Ovary (tissue), 9 donors: ENCODE results near the gene XRCC5. TPM values are rescaled to one million over a fixed set of nuclear protein-coding genes. Genes with fewer than 3 reads are reported as not detected.
A peak's percentile ranks its signal among the peaks of the same experiment; 100 is the strongest.

Source experiments
- DNase-seq, 5 donors: peaks; one replicate each; pipeline ENCODE4 v3.0.0-alpha.2; 2019 to 2020
- H3K27ac ChIP-seq, 2 donors: fragments of 200-600 bp; one replicate each; pipeline versions ENCODE4 v1.5.1 to v1.8.0; 2019 to 2022
- H3K27me3 ChIP-seq: fragments of 200-600 bp; one replicate; pipeline ENCODE4 v1.8.0; 2022
- H3K36me3 ChIP-seq: fragments of 200-600 bp; sonication (generic); one replicate; pipeline ENCODE4 v1.5.1; 2019
- H3K4me1 ChIP-seq: one replicate; pipeline ENCODE4 v1.8.1; 2013; ENCODE audit warnings: mild to moderate bottlenecking, moderate library complexity; ENCODE audit not compliant: insufficient read depth
- H3K4me3 ChIP-seq: fragments of 200-600 bp; sonication (generic); one replicate; pipeline ENCODE4 v1.5.1; 2017
- H3K9me3 ChIP-seq, 2 donors: fragments of 200-600 bp in 1 of 2; sonication (generic) in 1 of 2; one replicate each; pipeline versions ENCODE4 v1.5.1 to v1.8.1; 2013 to 2019; ENCODE audit warnings: mild to moderate bottlenecking in 1 of 2, moderate library complexity in 1 of 2
- EP300 ChIP-seq: sonication (generic); formaldehyde crosslinking; IDR thresholded peaks from one replicate; pipeline ENCODE4 v1.6.1; 2017; ENCODE audit warnings: antibody characterized with exemption
- POLR2A ChIP-seq: fragments of 450-650 bp; IDR thresholded peaks from one replicate; pipeline ENCODE4 v1.6.1; 2017; ENCODE audit warnings: antibody characterized with exemption, mild to moderate bottlenecking, moderate library complexity
- WGBS, 3 donors: extraction: QIAGEN DNeasy Blood & Tissue Kit in 1 of 3; methylation state at CpG; one replicate each; pipeline versions ENCODE4 v1.1.5 to v1.1.7; 2013 to 2017; 5-methylcytosine and 5-hydroxymethylcytosine counted together
- intact Hi-C, 4 donors: fragments of 100-400 bp; cut with DNase I; formaldehyde crosslinking; loops; one replicate each; pipeline versions ENCODE4 v1.11.0 to v1.15.1; 2022 to 2023
- polyA plus RNA-seq, 2 donors: library from polyadenylated mRNA; stranded (reverse); fragments of 200-250 nt in 1 of 2; fragments of 350-450 nt in 1 of 2; fragmentation: Illumina TruSeq in 1 of 2; extraction: RNeasy Lipid Tissue Mini Kit (QIAGEN cat#74804) in 1 of 2; gene quantifications; one replicate each; pipeline ENCODE4 v1.2.3, GENCODE V29; 2013 to 2014
- total RNA-seq, 7 donors: library from RNA; depleted of rRNA in 2 of 7; stranded (reverse); fragments of >200 nt in 2 of 7; fragmentation: NEBNext Ultra II Directional in 3 of 7; extraction: Animal tissue kit (Norgen Biotek cat#: 25700) in 3 of 7; gene quantifications; one replicate each; pipeline versions ENCODE4 v1.1.0 to v1.2.4, GENCODE V29; 2016 to 2023
- TF ChIP-seq, protein P1 (sequence below), 3 donors: fragments of 450-650 bp in 2 of 3; fragments of 200-600 bp in 1 of 3; IDR thresholded peaks; one replicate each; pipeline versions ENCODE4 v1.5.1 to v1.8.0; 2016 to 2022; ENCODE audit warnings: antibody characterized with exemption in 3 of 3, mild to moderate bottlenecking in 1 of 3
- donor health status: DM: no; HTN: no; CAD: no; lungs with moderate emphysema.
- donor health status: DM: no; HTN: no; CAD: no.
- donor health status: Bipolar disorder and iron deficiency.
- donor health status: DM: yes; HTN: yes; CAD: no.
- donor health status: DM: no; HTN: no; CAD: no.
- donor health status: DM: yes; HTN: yes; CAD: no.

XRCC5 gene
- total and polyA plus RNA-seq, 9 donors: 109 to 223 (median 206) TPM

DNA sequence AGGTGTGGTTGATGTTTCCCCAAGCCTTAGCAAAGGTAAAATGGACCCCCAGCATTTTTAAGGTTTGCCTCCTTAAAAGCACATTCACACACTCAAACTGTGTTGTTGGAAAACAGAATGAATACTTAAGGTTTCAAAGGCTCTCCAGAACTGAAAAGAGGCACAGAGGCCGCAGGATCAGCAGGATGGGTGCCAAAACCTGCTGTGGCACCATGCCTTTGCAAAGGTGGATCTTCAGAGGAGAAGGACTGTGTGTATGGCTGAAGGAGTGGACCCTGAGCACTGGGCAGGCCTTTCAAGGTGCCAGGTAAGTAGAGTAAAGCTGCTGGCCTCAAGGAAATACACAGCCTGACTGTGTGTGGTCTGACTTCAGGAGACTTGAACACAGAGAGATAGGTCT, 127.3 kb downstream of the XRCC5 start:
- no peak overlapping the region for H3K4me3 ChIP-seq
- intact Hi-C loops: no loop called here
- no peak overlapping the region for H3K27ac ChIP-seq
- H3K9me3 ChIP-seq: peaks cover 0 to 4% of the 10 kb centered on the region in 2 donors
- no peaks in the 10 kb centered on the region for H3K36me3 ChIP-seq
- no peak for DNase-seq
- 0 to 94% (median 0%) methylated on average over 1 of the region's 1 CpG for WGBS, 3 donors
- no peaks in the 10 kb centered on the region for H3K4me1 ChIP-seq
- H3K27me3 ChIP-seq: no peaks in the 10 kb centered on the region
- TF ChIP-seq, protein P1, sequence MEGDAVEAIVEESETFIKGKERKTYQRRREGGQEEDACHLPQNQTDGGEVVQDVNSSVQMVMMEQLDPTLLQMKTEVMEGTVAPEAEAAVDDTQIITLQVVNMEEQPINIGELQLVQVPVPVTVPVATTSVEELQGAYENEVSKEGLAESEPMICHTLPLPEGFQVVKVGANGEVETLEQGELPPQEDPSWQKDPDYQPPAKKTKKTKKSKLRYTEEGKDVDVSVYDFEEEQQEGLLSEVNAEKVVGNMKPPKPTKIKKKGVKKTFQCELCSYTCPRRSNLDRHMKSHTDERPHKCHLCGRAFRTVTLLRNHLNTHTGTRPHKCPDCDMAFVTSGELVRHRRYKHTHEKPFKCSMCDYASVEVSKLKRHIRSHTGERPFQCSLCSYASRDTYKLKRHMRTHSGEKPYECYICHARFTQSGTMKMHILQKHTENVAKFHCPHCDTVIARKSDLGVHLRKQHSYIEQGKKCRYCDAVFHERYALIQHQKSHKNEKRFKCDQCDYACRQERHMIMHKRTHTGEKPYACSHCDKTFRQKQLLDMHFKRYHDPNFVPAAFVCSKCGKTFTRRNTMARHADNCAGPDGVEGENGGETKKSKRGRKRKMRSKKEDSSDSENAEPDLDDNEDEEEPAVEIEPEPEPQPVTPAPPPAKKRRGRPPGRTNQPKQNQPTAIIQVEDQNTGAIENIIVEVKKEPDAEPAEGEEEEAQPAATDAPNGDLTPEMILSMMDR (IDR thresholded peaks at IDR 0.05): no peak
- TF ChIP-seq POLR2A (no peak), EP300 (no peak)

DNA sequence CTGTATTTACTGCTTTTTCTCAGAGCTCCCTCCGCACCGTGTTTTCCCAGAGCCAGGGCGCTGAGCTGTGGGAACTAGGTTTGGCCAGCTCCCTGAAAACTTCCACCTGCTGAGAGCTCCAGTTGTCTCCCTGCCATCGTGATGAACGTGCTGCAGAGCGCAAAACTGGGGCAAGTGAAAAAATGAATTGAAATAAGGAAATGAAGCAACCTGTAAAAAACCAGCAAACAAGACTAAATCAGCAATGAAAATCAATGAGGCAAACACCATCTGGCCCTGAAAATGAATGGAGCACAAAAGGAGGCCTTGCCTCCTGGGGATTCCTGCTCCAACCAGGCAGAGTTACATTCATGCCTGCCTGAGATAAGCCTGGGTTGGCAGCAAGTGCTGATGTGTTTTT, 133.2 kb downstream of the XRCC5 start:
- no peaks in the 10 kb centered on the region for H3K9me3 ChIP-seq
- intact Hi-C loops: no loop called here
- no peaks in the 10 kb centered on the region for H3K36me3 ChIP-seq
- WGBS, 3 donors: 11 to 19% (median 16%) methylated on average over 6 of the region's 6 CpGs
- H3K4me1 ChIP-seq: no peaks in the 10 kb centered on the region
- peak in 2 of 5 donors; percentile 16 to 39 for DNase-seq
- no peaks in the 10 kb centered on the region for H3K27me3 ChIP-seq
- TF ChIP-seq POLR2A: no peak
- TF ChIP-seq, protein P1 (IDR thresholded peaks at IDR 0.05): no peak
- no peak for TF ChIP-seq EP300
- no peak overlapping the region for H3K4me3 ChIP-seq
- H3K27ac ChIP-seq: no peak overlapping the region

DNA sequence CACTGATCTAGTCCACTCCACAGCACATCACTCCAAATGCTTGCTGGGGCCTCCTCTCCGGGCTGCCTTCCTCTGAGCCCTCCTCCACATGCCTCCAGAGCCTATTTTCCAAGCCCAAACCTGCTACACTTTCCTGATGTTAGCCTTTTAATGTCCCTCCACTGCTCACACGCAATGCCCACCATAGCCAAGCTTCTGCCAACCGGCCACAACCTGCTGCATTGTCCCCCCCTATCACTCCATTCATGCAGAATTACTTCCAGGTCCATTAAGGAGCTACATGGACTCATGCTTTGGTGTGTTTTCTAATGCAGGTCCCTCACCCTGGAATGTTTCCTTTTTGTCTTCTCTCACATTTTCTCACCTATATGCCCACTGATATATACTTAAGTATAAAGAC, 133.9 kb downstream of the XRCC5 start:
- Histone ChIP-seq H3K27ac (no peak overlapping the region), H3K36me3 (no peaks in the 10 kb centered on the region), H3K4me1 (no peaks in the 10 kb centered on the region), H3K9me3 (no peaks in the 10 kb centered on the region), H3K4me3 (no peak overlapping the region), H3K27me3 (no peaks in the 10 kb centered on the region)
- intact Hi-C loops: no loop called here
- no peak for DNase-seq
- no peak for TF ChIP-seq POLR2A
- TF ChIP-seq, protein P1 (IDR thresholded peaks at IDR 0.05): no peak
- TF ChIP-seq EP300: no peak
- WGBS, 3 donors: 87 to 90% (median 90%) methylated on average over 3 of the region's 3 CpGs

DNA sequence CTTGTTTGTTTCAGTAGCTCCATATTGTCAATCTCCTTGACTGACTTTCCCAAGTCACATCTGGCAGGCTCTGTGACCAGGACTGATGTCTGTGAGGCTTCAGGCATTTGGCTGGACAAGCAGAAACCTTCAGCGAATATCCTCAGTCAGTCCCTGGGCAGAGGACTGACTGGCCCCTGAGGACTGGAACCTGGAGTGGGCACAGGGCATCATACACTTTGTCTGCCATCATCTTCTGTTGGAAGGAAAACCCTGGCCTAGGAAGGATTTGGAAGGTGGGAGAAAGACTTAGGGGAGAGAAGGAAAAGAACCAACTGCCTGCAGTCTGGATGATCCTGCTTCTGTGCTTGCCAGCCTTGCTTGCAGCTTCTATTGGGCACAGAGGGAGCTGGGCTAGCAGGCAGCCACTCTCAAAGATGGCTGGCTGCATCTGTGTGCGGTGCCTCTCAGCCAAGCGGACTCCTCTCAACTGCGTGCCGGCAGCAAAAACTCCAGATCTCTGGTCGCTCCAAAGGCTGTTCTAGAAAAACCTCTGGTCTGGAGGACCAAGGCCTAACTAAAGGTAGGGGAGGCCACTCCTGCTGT, 136.3 kb downstream of the XRCC5 start:
- no peaks in the 10 kb centered on the region for H3K9me3 ChIP-seq
- H3K27me3 ChIP-seq: no peaks in the 10 kb centered on the region
- H3K36me3 ChIP-seq: no peaks in the 10 kb centered on the region
- DNase-seq: no peak
- TF ChIP-seq, protein P1 (IDR thresholded peaks at IDR 0.05): no peak
- no peak for TF ChIP-seq EP300
- no peak for TF ChIP-seq POLR2A
- no peak overlapping the region for H3K27ac ChIP-seq
- H3K4me1 ChIP-seq: no peaks in the 10 kb centered on the region
- intact Hi-C loops: no loop called here
- 77 to 93% (median 82%) methylated on average over 6 of the region's 6 CpGs for WGBS, 3 donors
- H3K4me3 ChIP-seq: no peak overlapping the region
